SH-SY5Y (cell line): ENCODE data around the gene FBLN5.

Experiments used
- GATA2 ChIP-seq: IDR thresholded peaks from 2 replicates; pipeline ENCODE4 v1.6.1; 2011; ENCODE audit warnings: mild to moderate bottlenecking, low read depth, low read length
- GATA3 ChIP-seq: IDR thresholded peaks from 2 replicates; pipeline ENCODE4 v1.6.1; 2011; ENCODE audit warnings: low read depth, mild to moderate bottlenecking, low read length, moderate library complexity

FBLN5 gene

DNA sequence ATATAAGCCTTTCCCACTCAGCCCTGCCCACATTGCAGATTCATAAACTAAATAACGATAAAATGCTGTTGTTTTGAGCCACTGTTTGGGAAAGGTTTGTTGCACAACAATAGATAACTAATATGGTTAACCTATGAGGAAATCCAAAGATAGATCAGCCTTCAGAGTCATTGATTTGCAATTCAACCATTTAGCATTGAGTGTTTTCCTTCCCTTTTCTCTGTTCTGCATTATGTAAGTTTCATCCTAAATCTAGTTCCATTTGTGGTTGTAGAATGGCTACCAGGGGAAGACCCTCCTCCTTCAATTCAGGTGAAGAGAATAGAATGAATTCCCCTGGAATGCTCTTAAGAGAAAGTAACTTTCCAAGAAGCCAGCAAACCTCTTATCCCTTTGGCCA, 99.8 kb downstream of the FBLN5 start:
- no peak for TF ChIP-seq GATA3
- TF ChIP-seq GATA2, result no peak

DNA sequence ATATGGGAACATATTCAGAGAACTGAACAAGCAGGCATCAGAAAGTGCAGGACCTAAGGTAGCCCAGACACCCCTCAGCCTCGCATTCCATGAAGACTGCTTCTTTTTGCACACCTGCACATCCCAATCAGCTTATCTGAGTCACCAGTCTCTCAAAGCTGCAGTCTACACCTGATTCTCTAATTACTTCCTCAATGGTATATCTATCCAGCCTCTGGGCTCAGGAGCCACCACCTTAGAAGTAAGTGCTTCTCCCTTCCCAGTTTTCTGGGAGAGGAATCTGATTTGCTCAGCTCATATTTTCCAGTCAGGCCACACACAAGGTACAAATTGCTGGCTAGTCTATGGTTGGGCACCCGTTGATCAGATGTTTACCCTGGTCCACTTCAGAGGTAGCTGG, 101.8 kb downstream of the FBLN5 start:
- no peak for TF ChIP-seq GATA2

- no peak for TF ChIP-seq GATA2
- TF ChIP-seq GATA3, result no peak
These were observed 103.5 kb downstream of the FBLN5 start for GRCh38 chr14:91844029-91844428.

DNA sequence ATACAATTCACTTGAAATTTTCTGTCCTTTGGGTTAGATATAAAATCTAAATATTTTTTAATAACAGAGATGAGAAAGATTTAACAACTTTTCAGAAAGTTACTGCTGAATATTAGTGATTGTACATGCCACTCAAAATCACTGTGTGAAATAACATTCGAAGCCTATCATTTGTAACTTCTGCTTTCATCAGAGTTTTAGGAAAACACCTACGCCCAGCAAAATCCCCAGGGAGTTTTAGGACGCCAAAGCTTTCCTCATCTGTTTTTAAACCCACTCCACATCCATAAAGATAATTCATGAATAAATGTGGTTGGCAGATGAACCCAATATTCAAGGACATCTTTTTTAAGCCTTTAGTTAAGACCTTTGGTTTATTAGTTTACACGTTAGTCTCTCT, 104.1 kb downstream of the FBLN5 start:
- TF ChIP-seq GATA2 (no peak), GATA3 (no peak)

DNA sequence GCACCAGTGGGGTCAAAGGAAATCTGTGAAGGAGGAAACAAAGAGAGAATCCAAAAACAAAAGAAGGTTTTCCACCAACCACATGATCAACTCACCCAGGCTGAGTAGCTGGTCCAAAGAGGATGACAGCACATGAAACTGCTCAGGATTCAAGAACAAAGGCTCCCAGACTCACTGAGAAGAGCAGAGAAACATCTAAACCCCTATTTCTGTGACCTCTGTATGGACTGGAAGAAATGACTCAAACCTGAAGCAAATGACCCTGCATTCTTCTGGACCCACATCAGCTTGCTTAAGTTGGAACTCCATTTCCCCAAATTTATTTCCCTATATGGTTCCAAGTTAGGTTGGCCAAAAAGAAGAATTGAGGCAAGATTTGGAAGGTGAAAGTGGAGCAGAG, 106.4 kb downstream of the FBLN5 start:
- TF ChIP-seq GATA3 (no peak), GATA2 (no peak)

DNA sequence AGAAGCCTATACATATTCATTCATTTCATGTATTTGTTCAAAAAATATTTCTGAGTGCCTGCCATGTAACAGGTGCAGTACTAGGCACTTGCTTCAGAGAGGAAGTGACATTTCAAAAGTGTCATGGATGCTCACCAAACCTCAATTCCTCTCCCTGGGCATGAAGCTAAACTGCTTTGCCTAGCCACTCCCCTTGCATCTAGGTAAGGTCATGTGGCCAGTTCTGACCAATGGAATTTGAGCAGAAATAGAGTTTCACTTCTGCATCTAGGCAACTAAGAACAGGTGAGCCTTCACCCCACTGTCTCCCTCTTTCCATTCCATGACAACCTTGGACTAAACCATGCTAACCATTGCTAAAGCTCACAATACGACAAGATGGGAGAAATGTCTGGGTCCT, 107.7 kb downstream of the FBLN5 start:
- TF ChIP-seq GATA3, result no peak
- TF ChIP-seq GATA2, result no peak

GRCh38 chr14:91837076-91837475, 110.4 kb downstream of the FBLN5 start:
- TF ChIP-seq GATA2 (no peak), GATA3 (no peak)

- TF ChIP-seq GATA2 (no peak), GATA3 (no peak)
These were observed 111.3 kb downstream of the FBLN5 start for GRCh38 chr14:91835920-91836843.

DNA sequence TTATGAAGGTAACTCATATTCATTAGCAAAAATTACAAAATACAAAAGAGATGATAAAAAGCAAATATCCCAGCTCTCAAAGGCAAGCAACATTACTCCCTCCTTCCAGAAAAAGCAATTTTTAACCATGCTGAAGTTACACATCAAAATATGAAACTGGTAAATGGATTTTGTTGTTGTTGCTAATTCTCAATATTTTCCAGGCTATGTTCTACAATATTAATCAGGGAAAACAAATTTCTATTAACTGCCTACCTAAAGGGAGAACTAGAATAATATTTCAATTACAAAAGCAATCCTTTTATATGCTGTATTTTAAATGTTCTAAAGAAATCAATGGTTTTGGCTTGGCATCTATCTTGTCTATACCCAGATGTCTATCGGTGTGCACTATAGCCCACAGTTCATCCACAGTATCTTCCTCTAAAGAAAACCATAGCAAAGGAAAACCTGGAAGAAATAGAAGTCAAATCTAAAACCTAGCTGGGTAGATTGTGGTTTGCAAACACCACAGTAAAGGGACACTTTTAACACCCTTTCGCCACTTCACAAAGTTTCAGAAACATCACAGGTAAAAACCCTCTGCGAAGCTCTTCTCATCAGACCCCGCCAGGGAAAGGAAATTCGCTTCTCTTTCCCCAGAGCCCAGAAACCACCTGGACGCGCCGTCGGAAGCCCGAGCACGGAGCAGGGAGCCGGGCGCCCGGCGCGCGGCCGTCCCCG, 112.1 kb downstream of the FBLN5 start:
- TF ChIP-seq GATA3, result no peak
- TF ChIP-seq GATA2, result no peak

- TF ChIP-seq GATA2 (no peak), GATA3 (no peak)
These were observed 112.9 kb downstream of the FBLN5 start for GRCh38 chr14:91834571-91834970.

GRCh38 chr14:91831337-91831736, 116.2 kb downstream of the FBLN5 start:
- TF ChIP-seq GATA3 (no peak), GATA2 (no peak)

DNA sequence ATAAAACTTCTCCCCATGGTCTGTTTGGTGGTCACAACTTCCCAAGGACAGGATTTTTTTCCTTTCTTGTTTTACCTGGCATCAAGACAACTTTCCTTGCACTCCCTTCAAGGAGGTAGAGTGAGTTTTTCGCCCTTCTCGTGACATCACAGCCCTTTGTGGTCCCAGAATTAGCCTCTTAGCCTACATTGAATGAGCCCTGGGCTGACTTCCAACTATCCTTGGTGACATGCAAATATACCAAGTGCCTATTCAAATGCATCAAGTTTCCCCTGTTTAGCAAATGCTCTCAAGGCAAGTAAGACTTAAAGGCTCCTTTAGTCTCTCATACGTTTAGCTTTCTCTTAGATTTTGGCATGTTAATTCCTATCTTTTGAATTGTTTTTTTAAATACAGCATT, 116.7 kb downstream of the FBLN5 start:
- no peak for TF ChIP-seq GATA3

- TF ChIP-seq GATA3 (no peak), GATA2 (no peak)
These were observed 118.0 kb downstream of the FBLN5 start for GRCh38 chr14:91829511-91829910.

DNA sequence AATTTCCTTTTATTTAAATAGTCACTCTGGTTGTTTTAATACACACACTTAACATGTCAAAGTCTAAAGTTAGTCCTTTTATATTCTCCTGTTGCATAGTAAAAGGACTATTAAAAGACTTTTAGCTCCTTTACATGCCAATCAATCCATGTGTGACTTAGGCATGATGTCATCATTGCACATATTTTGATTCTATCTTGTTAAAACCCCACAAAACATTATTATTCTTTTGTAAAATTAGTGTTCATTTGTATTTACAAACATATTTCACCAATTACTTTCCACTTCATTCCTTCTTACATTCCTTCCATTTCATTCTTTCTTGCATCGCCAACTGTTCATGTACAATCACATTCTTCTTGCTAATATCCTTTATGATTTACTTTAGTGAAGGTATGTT, 119.7 kb downstream of the FBLN5 start:
- TF ChIP-seq GATA3 (no peak), GATA2 (no peak)
